Endothelial cell of umbilical vein (primary cell): ENCODE results near the gene PPM1H. TPM values are rescaled to one million over a fixed set of nuclear protein-coding genes. Genes with fewer than 3 reads are reported as not detected.

Source experiments
- BruUV-seq: library from RNA; stranded (reverse); fragments of 400-500 nt; replicated peaks from 2 replicates; lab custom pipeline; 2021; lab: Mats Ljungman, UMichigan
- CTCF ChIA-PET: fragments of 300-600, 350-600 bp; sonication (Branson Sonifier 250); formaldehyde crosslinking; loops from one replicate; lab custom pipeline; 2021; ENCODE audit warnings: antibody characterized with exemption, inconsistent platforms; lab: Charles Lee
- POLR2A ChIA-PET: fragments of 300-600, 350-600 bp; sonication (Branson Sonifier 250); formaldehyde crosslinking; loops from one replicate; lab custom pipeline; 2021; ENCODE audit warnings: antibody characterized with exemption, inconsistent platforms; lab: Charles Lee
- DNase-seq: peaks from one replicate; pipeline ENCODE4 v3.0.0-alpha.2; 2011; ENCODE audit warnings: low read depth, low spot score
- FAIRE-seq: peaks from 2 replicates; lab custom pipeline; 2011; peaks lifted over from hg19 to GRCh38; lab: Jason Lieb, UNC
- H2AFZ ChIP-seq: 2 replicates; pipeline ENCODE4 v1.6.0; 2012; ENCODE audit warnings: low read depth, low read length, control low read depth, inconsistent platforms
- H3K27ac ChIP-seq: 2 replicates; pipeline ENCODE4 v1.5.1; 2011; ENCODE audit warnings: low read depth, mild to moderate bottlenecking, control low read depth, low read length, moderate library complexity; ENCODE audit not compliant: insufficient read depth
- H3K27me3 ChIP-seq, 2 experiments: 2 replicates each; pipeline versions ENCODE4 v1.6.0 to v1.6.1; 2011; ENCODE audit warnings: low read length in 2 of 2, mixed read lengths in 1 of 2; ENCODE audit not compliant: control insufficient read depth in 2 of 2, insufficient read depth in 2 of 2
- H3K36me3 ChIP-seq, 2 experiments: 2 replicates in 1 of 2; 3 replicates in 1 of 2; pipeline ENCODE4 v1.5.1; 2011; ENCODE audit warnings: low read length in 2 of 2, mild to moderate bottlenecking in 1 of 2, moderate library complexity in 1 of 2; ENCODE audit not compliant: control insufficient read depth in 2 of 2, insufficient read depth in 2 of 2; ENCODE audit errors: extremely low read depth in 1 of 2
- H3K4me1 ChIP-seq: 3 replicates; pipeline ENCODE4 v1.5.1; 2011; ENCODE audit warnings: mild to moderate bottlenecking, low read length; ENCODE audit not compliant: control insufficient read depth, insufficient read depth; ENCODE audit errors: extremely low read depth
- H3K4me2 ChIP-seq: 2 replicates; pipeline ENCODE4 v1.6.1; 2011; ENCODE audit warnings: low read length, control low read depth, mixed read lengths; ENCODE audit not compliant: insufficient read depth
- H3K4me3 ChIP-seq, 3 experiments: fragments of 200-600 bp in 1 of 3; sonication (generic), shearing (Covaris generic) in 1 of 3; replicated peaks in 1 of 3; 2 replicates each; pipeline ENCODE4 v1.5.1; 2011 to 2016; ENCODE audit warnings: control low read depth in 3 of 3, low read length in 3 of 3, mild to moderate bottlenecking in 2 of 3, inconsistent platforms in 1 of 3, low read depth in 1 of 3, moderate library complexity in 1 of 3; ENCODE audit not compliant: insufficient read depth in 1 of 3
- H3K79me2 ChIP-seq: 2 replicates; pipeline ENCODE4 v1.6.0; 2012; ENCODE audit warnings: low read length, inconsistent platforms; ENCODE audit not compliant: control insufficient read depth, insufficient read depth
- H3K9ac ChIP-seq: replicated peaks from 2 replicates; pipeline ENCODE3; 2011; ENCODE audit warnings: low read length, control low read depth; ENCODE audit not compliant: insufficient read depth; ENCODE audit errors: extremely low read depth
- H3K9me1 ChIP-seq: replicated peaks from 3 replicates; pipeline ENCODE4 v1.6.0; 2011; ENCODE audit warnings: mild to moderate bottlenecking, low read length; ENCODE audit not compliant: control insufficient read depth, insufficient read depth; ENCODE audit errors: extremely low read depth
- H3K9me3 ChIP-seq: replicated peaks from 2 replicates; pipeline ENCODE4 v1.5.1; 2012; ENCODE audit warnings: low read length, inconsistent platforms; ENCODE audit not compliant: control insufficient read depth, insufficient read depth
- H4K20me1 ChIP-seq: replicated peaks from 2 replicates; pipeline ENCODE3; 2011; ENCODE audit warnings: mild to moderate bottlenecking, low read length; ENCODE audit not compliant: control insufficient read depth, insufficient read depth; ENCODE audit errors: extremely low read depth
- CTCF ChIP-seq, 2 donors: IDR thresholded peaks; 1 replicate in 1 of 2; 2 replicates in 1 of 2; pipeline ENCODE4 v1.5.1; 2011; ENCODE audit warnings: low read length in 2 of 2, mild to moderate bottlenecking in 2 of 2, moderate library complexity in 2 of 2, control low read depth in 1 of 2, inconsistent platforms in 1 of 2, low read depth in 1 of 2; ENCODE audit not compliant: insufficient read depth in 1 of 2; ENCODE audit errors: extremely low read depth in 1 of 2
- EZH2 ChIP-seq: IDR thresholded peaks from 2 replicates; pipeline ENCODE4 v1.6.1; 2012; ENCODE audit warnings: borderline replicate concordance, low read depth, mild to moderate bottlenecking, moderate library complexity, low read length, inconsistent platforms; ENCODE audit not compliant: severe bottlenecking
- FOS ChIP-seq: IDR thresholded peaks from 2 replicates; pipeline ENCODE4 v1.6.1; 2011; ENCODE audit warnings: mild to moderate bottlenecking, low read length, moderate library complexity, borderline replicate concordance; ENCODE audit not compliant: insufficient read depth
- GATA2 ChIP-seq: IDR thresholded peaks from 2 replicates; pipeline ENCODE4 v1.7.0; 2011; ENCODE audit warnings: low read depth, mild to moderate bottlenecking, moderate library complexity, mixed read lengths, low read length; ENCODE audit not compliant: insufficient read length, insufficient read depth
- JUN ChIP-seq: IDR thresholded peaks from 2 replicates; pipeline ENCODE4 v1.6.1; 2011; ENCODE audit warnings: borderline replicate concordance, low read depth; ENCODE audit not compliant: insufficient read length, insufficient read depth
- MAX ChIP-seq: IDR thresholded peaks from 2 replicates; pipeline ENCODE4 v1.6.1; 2011; ENCODE audit not compliant: insufficient read depth, insufficient read length
- MYC ChIP-seq: IDR thresholded peaks from one replicate; pipeline ENCODE4 v1.6.1; 2011; ENCODE audit warnings: mild to moderate bottlenecking, low read depth, low read length
- POLR2A ChIP-seq: IDR thresholded peaks from 2 replicates; pipeline ENCODE4 v1.6.1; 2012; ENCODE audit warnings: low read depth, mild to moderate bottlenecking, control low read depth, low read length
- POLR2AphosphoS5 ChIP-seq: IDR thresholded peaks from 2 replicates; pipeline ENCODE4 v1.6.1; 2012; ENCODE audit warnings: low read depth, mild to moderate bottlenecking, control low read depth, low read length, moderate library complexity; ENCODE audit not compliant: insufficient read depth
- dilution Hi-C: fragments of 300-500 bp; cut with MboI; formaldehyde crosslinking; loops from one replicate; pipeline ENCODE4 v1.15.0; 2019; ENCODE audit warnings: low sequenced_read_pairs; ENCODE audit not compliant: extremely low pct_ligation_motif_present
- intact Hi-C: fragments of 100-400 bp; cut with micrococcal nuclease; formaldehyde crosslinking; loops from one replicate; pipeline ENCODE4 v1.10.0; 2022
- polyA plus RNA-seq, 4 experiments: library from polyadenylated mRNA; depleted of rRNA in 3 of 4; stranded (reverse) in 3 of 4; unstranded in 1 of 4; fragments of >200 nt; gene quantifications; 2 replicates each; pipeline versions ENCODE4 v1.2.1 to v1.2.3, GENCODE V29; 2011 to 2012; ENCODE audit warnings: missing spikeins in 1 of 4
- total RNA-seq: library from RNA; stranded (reverse); gene quantifications from 2 replicates; pipeline ENCODE4 v1.2.3, GENCODE V29; 2021

PPM1H gene
- total and polyA plus RNA-seq, 2 donors (not counting 3 experiments of a cell fraction or from before 2014, with no cell fraction given) = 1.0 to 7.2 TPM

GRCh38 chr12:62919838-62920237 lies 15.1 kb downstream of the PPM1H start:
- Histone ChIP-seq H3K9me3 (no peaks in the 10 kb centered on the region), H3K9me1 (no peaks in the 10 kb centered on the region), H3K79me2 (no peaks in the 10 kb centered on the region), H3K36me3 (no peaks in the 10 kb centered on the region), H3K4me2 (no peak overlapping the region), H4K20me1 (no peaks in the 10 kb centered on the region), H2AFZ (no peak overlapping the region), H3K4me3 (no peak overlapping the region), H3K9ac (no peak overlapping the region), H3K27ac (no peak overlapping the region), H3K4me1 (peaks cover 3% of the 10 kb centered on the region), H3K27me3 (peaks cover 0 to 7% of the 10 kb centered on the region in 2 experiments)
- POLR2A ChIA-PET = interaction anchor here (0.6 kb wide), 1 partner anchor 1095 kb away, joined by 4 read pairs; no protein-coding TSS in a partner anchor
- intact Hi-C loops = no loop called here
- peak; percentile 47 for FAIRE-seq
- no TSS peak for BruUV-seq
- CTCF ChIA-PET = interaction anchor here (1.3 kb wide), 1 partner anchor 14 kb away, joined by 6 read pairs; no protein-coding TSS in a partner anchor
- TF ChIP-seq JUN = peak; percentile 4
- TF ChIP-seq POLR2A = no peak
- dilution Hi-C loops = no loop called here
- peak; percentile 68 for DNase-seq

- CTCF ChIA-PET = interaction anchor here (0.8 kb wide), 1 partner anchor 10 kb away, joined by 3 read pairs; no protein-coding TSS in a partner anchor
- H2AFZ ChIP-seq = no peak overlapping the region
These were observed 17.0 kb downstream of the PPM1H start for GRCh38 chr12:62917926-62918325.

More at GRCh38 chr12:62917926-62918325, 17.0 kb downstream of the PPM1H start:
- DNase-seq (no peak), FAIRE-seq (no peak)
- H3K4me1 ChIP-seq = peaks cover 3% of the 10 kb centered on the region
- TF ChIP-seq EZH2 = no peak
- TF ChIP-seq POLR2A = no peak
- no peak for TF ChIP-seq MAX
- TF ChIP-seq POLR2AphosphoS5 = no peak
- TF ChIP-seq MYC = no peak
- TF ChIP-seq JUN = no peak
- TF ChIP-seq CTCF (IDR thresholded peaks at IDR 0.05; ENCODE audit: extremely low read depth in 1 of 2, insufficient read depth in 1 of 2, low read depth in 1 of 2, low read length in 2 of 2) = no peak
- no peak for TF ChIP-seq FOS
- no peak for TF ChIP-seq GATA2
- no peaks in the 10 kb centered on the region for H3K9me1 ChIP-seq
- H3K79me2 ChIP-seq = no peaks in the 10 kb centered on the region
- H3K4me2 ChIP-seq = no peak overlapping the region
- dilution Hi-C loops (no loop called here), intact Hi-C loops (no loop called here)
- no peak overlapping the region for H3K4me3 ChIP-seq
- no peak overlapping the region for H3K27ac ChIP-seq
- BruUV-seq = no TSS peak
- no peaks in the 10 kb centered on the region for H4K20me1 ChIP-seq
- H3K27me3 ChIP-seq = peaks cover 0 to 13% of the 10 kb centered on the region in 2 experiments
- POLR2A ChIA-PET = no interaction called here
- no peak overlapping the region for H3K9ac ChIP-seq
- no peaks in the 10 kb centered on the region for H3K9me3 ChIP-seq
- H3K36me3 ChIP-seq = no peaks in the 10 kb centered on the region
